Fibroblast of lung (primary cell): ENCODE data around the gene FSTL5.

Experiments used
- CTCF ChIP-seq, 2 donors: IDR thresholded peaks in 1 of 2; conservative IDR thresholded peaks in 1 of 2; 1 replicate in 1 of 2; 2 replicates in 1 of 2; pipeline ENCODE4 v1.5.1; 2011 to 2012; ENCODE audit warnings: low read length in 2 of 2, control low read depth in 1 of 2, inconsistent platforms in 1 of 2, low read depth in 1 of 2, mild to moderate bottlenecking in 1 of 2
- EZH2 ChIP-seq: IDR thresholded peaks from 2 replicates; pipeline ENCODE4 v1.5.1; 2012; ENCODE audit warnings: low read length, control low read depth, mild to moderate bottlenecking; ENCODE audit errors: missing control alignments

DNA sequence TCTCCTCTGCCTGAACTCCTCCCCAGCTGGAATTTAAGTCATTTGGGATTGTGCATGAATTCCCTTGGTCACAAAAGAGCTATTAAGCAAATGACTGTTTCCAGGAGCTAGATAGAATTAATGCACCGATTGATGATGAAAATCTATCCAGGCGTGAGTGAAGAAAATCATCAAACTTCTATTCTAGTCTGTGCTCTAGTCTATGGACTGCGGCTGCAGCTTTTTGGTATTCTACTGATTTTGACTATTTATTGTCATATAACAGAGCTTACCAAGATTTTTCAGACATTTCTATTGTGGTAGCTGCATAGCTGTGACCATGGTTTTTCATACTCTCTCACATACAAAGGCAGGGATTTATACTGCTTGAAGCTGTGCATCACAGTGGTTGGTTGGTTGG is 403.8 kb downstream of the FSTL5 start:
- no peak for TF ChIP-seq EZH2
- no peak for TF ChIP-seq CTCF (conservative IDR thresholded peaks at IDR 0.05 in 1 of 2, IDR thresholded peaks at IDR 0.05 in 1 of 2; ENCODE audit: low read depth in 1 of 2, low read length in 2 of 2)
